Measurements from ENCODE around the gene HHIPL1.
"Not testable (repeated sequence)": the region's sequence is repeated elsewhere in the genome, so short reads cannot be mapped to it uniquely, and the experiment has no call there.

Gene HHIPL1

GRCh38 chr14:99660794-99661193 is 15.9 kb downstream of the HHIPL1 start:
- DNase-seq (ENCODE audit: low read depth) = no peak

- not testable (repeated sequence) for DNase-seq (ENCODE audit: low read depth)
Observed at GRCh38 chr14:99661206-99661605, 16.3 kb downstream of the HHIPL1 start.

GRCh38 chr14:99662846-99663245 is 17.9 kb downstream of the HHIPL1 start:
- no peak for DNase-seq (ENCODE audit: low read depth)

GRCh38 chr14:99663386-99664057 is 18.6 kb downstream of the HHIPL1 start:
- no peak for DNase-seq (ENCODE audit: low read depth)

- no peak for DNase-seq (ENCODE audit: low read depth)
Observed at GRCh38 chr14:99664058-99664936, 19.4 kb downstream of the HHIPL1 start.

GRCh38 chr14:99664937-99665273 is 20.0 kb downstream of the HHIPL1 start:
- no peak for DNase-seq (ENCODE audit: low read depth)

- no peak for DNase-seq (ENCODE audit: low read depth)
Observed at GRCh38 chr14:99666533-99666932, 21.6 kb downstream of the HHIPL1 start.

- no peak for DNase-seq (ENCODE audit: low read depth)
Observed at GRCh38 chr14:99667045-99667444, 22.1 kb downstream of the HHIPL1 start.

GRCh38 chr14:99667821-99668220 is 22.9 kb downstream of the HHIPL1 start:
- no peak for DNase-seq (ENCODE audit: low read depth)

GRCh38 chr14:99668307-99669295 is 23.7 kb downstream of the HHIPL1 start:
- no peak for DNase-seq (ENCODE audit: low read depth)

GRCh38 chr14:99670361-99671234 is 25.7 kb downstream of the HHIPL1 start:
- no peak for DNase-seq (ENCODE audit: low read depth)

GRCh38 chr14:99671235-99672224 is 26.6 kb downstream of the HHIPL1 start:
- no peak for DNase-seq (ENCODE audit: low read depth)

- no peak for DNase-seq (ENCODE audit: low read depth)
Observed at GRCh38 chr14:99672506-99673304, 27.8 kb downstream of the HHIPL1 start.

- DNase-seq (ENCODE audit: low read depth) = no peak
Observed at GRCh38 chr14:99673305-99674063, 28.6 kb downstream of the HHIPL1 start.

GRCh38 chr14:99674064-99674650 is 29.2 kb downstream of the HHIPL1 start:
- no peak for DNase-seq (ENCODE audit: low read depth)

- no peak for DNase-seq (ENCODE audit: low read depth)
Observed at GRCh38 chr14:99674776-99675381, 29.9 kb downstream of the HHIPL1 start.

- no peak for DNase-seq (ENCODE audit: low read depth)
Observed at GRCh38 chr14:99675382-99675835, 30.5 kb downstream of the HHIPL1 start.
